Measurements from ENCODE around the gene ZC3H7A.
"Not testable (repeated sequence)": the region's sequence is repeated elsewhere in the genome, so short reads cannot be mapped to it uniquely, and the experiment has no call there.

Gene ZC3H7A, protein sequence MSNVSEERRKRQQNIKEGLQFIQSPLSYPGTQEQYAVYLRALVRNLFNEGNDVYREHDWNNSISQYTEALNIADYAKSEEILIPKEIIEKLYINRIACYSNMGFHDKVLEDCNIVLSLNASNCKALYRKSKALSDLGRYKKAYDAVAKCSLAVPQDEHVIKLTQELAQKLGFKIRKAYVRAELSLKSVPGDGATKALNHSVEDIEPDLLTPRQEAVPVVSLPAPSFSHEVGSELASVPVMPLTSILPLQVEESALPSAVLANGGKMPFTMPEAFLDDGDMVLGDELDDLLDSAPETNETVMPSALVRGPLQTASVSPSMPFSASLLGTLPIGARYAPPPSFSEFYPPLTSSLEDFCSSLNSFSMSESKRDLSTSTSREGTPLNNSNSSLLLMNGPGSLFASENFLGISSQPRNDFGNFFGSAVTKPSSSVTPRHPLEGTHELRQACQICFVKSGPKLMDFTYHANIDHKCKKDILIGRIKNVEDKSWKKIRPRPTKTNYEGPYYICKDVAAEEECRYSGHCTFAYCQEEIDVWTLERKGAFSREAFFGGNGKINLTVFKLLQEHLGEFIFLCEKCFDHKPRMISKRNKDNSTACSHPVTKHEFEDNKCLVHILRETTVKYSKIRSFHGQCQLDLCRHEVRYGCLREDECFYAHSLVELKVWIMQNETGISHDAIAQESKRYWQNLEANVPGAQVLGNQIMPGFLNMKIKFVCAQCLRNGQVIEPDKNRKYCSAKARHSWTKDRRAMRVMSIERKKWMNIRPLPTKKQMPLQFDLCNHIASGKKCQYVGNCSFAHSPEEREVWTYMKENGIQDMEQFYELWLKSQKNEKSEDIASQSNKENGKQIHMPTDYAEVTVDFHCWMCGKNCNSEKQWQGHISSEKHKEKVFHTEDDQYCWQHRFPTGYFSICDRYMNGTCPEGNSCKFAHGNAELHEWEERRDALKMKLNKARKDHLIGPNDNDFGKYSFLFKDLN

DNA sequence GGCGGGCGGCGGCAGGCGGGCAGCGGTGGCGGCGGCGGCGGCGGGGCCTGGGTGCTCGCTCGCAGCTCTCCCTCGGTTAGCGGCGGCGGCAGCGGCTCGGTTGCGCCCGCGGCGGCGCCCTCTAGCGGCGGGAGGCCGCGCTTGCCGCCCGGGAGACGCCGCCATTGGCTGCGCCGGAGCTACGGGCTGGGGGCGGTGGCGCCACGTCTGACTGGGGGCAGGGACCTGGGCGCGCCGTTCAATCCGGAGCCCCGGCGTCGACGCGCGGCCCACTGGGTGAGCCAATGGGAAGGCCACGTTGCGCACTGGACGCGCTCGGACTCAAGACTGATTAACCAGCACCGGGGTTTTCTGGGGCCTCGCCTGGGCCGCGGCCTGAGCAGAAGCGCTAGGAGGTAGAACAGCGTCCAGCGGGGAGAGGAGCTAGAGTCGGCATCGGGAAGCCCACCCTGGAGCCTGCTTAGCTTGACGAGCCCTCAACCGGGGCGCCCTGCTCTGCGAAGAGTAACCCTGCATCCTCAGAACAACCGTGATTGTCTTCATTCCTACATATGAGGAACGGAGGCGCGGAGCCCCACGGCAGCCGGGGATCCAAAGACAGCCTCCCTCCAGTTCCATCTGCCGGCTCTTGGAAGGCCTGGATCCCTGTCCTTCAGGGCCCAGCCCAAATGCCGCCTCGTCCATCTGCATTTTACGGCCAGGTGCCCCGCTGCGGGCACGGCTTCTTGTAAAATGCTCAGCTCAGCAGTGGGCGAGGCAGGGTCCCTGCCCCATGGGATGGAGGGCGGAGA lies at the start of gene ZC3H7A:
TSS of gene ZC3H7A (minus strand) at position 93 of the 791 bp plus-strand sequence. CDS start 14,904 bp downstream, outside the sequence.
- DNase-seq = peak; percentile 98

DNA sequence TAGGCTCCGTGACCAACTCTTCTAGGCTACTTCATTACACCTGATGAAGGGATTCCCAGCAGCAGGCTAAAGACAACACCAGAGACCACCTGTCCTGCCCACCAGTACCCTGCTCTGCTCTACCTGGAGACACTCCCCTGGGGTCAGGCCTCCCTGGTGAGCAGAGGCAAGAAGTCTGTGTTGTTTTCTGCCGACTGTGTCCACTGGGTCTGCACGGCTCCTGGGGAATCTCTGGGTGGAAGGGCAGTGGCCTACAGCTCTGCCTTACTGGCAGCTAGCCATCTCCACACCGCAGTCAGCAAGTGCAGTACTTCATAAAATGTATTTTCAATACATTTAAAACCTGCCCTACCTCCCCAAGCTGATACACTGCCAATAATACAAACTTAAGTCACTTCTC lies 47.4 kb upstream of the ZC3H7A start:
- no peak for DNase-seq

DNA sequence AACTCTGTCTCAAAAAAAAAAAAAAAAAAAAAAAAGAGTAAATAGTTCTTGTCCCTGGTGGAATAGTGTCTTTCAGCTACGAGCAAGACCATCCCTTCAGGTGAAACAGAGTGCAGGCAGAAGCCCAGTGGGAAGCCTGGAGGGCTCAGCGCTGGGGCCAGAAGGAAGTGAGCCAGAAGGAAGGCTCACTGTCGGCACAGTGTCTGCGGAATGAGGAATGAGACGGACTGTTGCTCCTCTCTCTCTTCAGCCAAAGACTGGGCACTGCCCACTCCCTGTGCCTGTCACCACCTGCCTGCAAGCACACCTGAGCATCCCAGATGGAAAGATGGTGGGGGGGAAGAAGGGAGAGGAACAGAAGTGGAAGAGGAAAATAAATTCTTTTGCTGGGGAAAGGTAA lies 46.8 kb upstream of the ZC3H7A start:
- no peak for DNase-seq

DNA sequence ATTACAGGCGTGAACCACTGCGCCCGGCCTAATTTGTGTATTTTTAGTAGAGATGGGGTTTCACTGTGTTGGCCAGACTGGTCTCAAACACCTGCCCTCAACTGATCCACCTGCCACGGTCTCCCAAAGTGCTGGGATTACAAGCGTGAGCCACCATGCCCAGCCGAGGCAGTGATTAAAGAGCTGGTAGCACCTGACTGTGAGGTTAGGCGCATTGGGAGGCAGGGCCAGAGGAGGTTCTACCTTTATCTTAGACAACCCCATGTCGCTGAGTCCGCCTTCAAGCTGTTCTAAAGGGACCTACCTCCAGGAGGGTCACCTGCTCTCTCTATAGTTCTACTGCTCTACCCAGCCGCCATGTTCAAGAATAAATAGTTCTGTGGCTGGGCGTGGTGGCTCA lies 46.1 kb upstream of the ZC3H7A start:
- no peak for DNase-seq

GRCh38 chr16:11841026-11841425 lies 44.0 kb upstream of the ZC3H7A start:
- no peak for DNase-seq

DNA sequence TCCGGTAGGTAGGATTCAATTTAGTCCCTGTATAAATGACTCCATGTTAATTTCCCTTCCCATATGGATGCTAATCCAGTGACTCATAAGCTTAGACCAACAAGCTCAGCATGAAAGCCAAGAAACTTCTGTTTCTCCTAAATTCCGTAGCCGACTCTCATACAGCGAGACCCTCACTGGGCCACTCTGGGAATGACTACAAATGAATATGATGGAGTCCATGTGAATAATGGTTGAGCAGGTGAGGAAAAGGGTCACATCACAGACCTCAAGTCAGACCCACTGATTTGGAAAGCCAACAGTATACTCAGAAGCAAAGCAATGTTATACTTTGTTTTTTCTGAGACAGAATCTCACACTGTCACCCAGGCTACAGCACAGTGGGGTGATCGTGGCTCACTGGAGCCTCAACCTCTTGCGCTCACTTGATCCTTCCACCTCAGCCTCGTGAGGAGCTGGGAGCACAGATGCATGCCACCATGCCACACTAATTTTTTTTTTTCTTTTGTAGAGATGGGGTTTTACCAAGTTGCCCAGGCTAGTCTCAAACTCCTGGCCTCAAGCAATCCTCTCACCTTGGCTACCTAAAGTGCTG lies 39.7 kb upstream of the ZC3H7A start:
- DNase-seq = no peak

DNA sequence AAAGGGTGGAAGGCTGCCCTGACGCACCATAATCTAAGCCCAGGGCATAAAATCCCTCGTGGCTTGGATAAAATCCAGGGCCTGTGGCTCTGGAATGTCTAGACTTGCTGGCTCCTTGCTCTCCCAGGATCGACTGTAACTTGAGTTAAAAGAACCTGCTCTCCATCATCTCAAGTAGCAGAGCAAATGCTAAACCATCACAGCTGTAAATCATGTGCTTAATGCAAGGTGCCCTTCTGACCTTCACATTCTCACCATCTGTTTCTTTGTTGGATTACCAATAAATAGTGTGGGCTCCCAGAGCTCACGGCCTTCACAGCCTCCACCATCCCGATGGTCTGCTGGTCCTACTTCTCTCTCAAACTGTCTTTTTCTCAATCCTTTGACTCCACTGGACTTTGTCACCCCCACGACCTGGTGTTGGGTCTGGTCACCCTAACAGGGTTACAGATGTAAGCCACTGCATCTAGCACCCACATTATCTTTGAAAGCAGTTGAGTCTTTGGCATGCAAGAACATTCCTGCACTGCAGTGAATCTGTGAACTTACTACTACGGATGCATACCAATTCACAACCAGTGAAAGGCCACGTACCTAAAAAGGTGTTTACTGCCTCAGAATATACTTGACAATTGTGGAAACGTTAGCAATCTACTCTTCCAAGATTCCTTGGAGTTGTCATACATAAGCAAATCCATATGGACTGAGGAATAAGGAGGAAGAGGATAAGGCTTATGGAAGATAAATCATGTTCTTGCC lies 39.0 kb upstream of the ZC3H7A start:
- DNase-seq = no peak

DNA sequence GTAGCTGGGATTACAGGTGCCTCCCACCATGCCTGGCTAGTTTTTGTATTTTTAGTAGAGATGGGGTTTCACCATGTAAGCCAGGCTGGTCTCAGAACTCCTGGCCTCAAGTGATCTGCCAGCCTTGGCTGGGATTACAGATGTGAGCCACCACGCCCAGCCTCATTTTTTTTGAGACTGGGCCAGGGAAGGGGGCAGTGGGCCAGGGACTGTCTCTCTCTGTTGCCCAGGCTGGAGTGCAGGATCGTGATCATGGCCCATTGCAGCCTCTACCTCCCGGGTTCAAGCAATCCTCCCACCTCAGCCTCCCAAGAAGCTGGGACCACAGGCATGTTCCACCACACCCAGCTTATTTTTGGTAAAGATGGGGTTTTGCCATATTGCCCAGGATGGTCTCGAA lies 38.3 kb upstream of the ZC3H7A start:
- DNase-seq = no peak

DNA sequence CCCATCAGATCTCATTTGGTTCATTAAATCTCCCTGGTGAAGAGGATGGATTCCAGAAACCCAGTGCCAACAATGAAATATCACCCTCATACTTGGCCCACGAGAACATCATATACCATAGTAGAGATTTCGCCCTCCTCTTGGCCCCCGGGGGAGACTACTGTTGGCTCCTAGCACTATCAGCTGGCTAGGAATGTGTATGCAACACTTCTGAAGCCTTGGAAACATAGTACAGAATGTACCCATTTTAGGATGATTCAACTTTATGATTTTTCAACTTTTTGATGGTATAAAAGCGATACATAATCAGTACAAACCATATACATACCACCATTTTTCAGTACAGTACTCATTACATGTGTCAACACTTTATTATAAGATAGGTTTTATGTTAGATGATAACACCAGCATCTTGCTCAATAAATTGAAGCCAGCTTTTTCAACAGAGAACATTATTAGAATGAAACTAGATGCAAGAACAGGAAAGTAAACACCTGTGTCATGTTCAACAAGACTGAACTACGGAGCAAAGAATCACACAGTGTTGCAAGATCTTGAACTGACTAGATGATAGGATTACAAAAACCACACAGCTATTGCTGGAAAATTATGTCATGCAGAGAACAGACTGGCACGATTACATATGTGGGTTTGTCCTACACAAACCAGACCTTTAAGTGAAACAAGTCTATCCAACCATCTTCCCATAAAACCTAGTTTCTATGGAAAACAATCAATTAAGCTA lies 37.1 kb upstream of the ZC3H7A start:
- DNase-seq = no peak

DNA sequence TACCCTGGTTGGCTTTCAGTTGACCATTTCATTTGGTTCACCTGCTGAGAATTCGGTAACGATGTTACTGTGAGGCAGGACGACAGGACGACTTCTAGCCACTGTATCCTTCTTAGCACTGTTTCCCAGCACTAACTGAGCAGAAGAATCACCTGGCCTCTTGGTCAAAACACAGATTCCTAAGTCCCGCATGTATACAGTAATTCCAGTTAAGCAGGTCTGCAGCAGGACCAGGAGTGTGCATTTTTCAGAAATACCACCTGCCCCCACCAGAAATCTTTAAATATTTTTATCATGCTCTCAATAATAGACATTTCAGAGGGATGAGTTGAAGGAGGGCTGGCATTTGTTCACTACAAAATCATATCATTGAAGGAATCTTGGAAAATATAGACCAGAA lies 31.6 kb upstream of the ZC3H7A start:
- no peak for DNase-seq

- not testable (repeated sequence) for DNase-seq
These were observed 28.6 kb upstream of the ZC3H7A start for GRCh38 chr16:11825520-11826165.

DNA sequence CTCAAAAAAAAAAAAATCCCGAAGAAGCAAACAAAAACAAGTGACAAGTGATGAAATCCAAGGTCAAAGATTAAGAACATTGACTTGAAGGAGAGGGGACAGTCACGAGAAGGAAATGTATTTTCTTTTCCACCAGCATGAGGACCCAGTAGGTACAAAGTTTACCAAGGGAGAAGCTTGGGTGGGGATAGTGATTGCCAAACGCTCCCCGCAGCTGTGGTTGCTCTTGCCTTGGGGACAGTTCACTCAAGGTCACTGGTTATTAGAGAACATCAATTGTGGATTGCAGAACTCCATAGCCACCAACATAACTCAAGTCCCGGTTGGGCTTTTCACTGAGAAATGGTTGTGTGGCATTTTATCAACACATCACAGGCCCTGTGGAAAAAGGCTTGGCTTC lies 27.3 kb upstream of the ZC3H7A start:
- DNase-seq = peak; percentile 26

GRCh38 chr16:11823645-11824044 lies 26.6 kb upstream of the ZC3H7A start:
- not testable (repeated sequence) for DNase-seq

- DNase-seq = no peak
These were observed 22.7 kb upstream of the ZC3H7A start for GRCh38 chr16:11819798-11820197.

- not testable (repeated sequence) for DNase-seq
These were observed 21.9 kb upstream of the ZC3H7A start for GRCh38 chr16:11818970-11819369.

DNA sequence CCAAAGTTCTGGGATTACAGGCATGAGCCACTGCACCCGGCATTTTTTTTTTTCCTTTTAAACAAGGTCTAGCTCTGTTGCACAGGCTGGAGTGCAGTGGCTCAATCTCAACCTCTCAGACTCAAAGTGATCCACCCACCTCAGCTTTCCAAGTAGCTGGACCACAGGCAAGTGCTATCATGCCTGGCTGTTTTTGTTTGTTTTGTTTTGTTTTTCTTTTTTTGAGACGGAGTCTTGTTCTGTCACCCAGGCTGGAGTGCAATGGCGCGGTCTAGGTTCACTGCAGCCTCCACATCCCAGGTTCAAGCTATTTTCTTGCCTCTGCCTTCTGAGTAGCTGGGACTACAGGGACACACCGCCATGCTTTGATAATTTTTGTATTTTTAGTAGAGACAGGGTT lies 19.1 kb upstream of the ZC3H7A start:
- no peak for DNase-seq

DNA sequence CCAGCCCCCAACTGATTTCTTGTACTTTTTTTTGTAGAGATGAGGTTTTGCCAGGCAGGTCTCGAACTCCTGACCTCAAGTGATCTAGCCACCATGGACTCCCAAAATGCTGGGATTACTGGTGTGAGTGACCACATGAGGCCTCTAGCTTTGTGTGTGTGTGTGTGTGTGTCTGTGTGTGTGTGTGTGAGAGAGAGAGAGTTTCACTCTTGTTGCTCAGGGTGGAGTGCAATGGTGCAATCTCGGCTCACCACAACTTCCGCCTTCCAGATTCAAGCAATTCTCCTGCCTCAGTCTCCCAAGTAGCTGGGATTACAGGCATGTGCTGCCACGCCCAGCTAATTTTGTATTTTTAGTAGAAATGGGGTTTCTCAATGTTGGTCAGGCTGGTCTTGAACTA lies 17.7 kb upstream of the ZC3H7A start:
- DNase-seq = peak; percentile 24

DNA sequence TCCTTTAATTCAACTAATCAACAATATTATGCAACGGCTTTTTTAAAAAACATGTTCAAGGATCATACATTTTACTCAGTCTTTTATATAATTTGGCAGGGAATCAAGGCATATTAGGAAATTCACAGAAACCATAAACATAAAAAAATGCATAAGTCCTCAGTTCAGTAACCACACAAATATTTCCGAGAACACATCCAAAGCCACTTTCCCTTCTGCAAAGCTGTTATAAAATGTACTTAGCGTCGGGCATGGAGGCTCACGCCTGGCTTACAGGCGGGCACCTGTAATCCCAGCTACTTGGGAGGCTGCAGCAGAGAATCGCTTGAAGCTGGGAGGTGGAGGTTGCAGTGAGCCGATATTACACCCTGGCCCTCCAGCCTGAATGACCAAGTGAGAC lies 9.7 kb upstream of the ZC3H7A start:
- no peak for DNase-seq

GRCh38 chr16:11805556-11805955 lies 8.5 kb upstream of the ZC3H7A start:
- no peak for DNase-seq

DNA sequence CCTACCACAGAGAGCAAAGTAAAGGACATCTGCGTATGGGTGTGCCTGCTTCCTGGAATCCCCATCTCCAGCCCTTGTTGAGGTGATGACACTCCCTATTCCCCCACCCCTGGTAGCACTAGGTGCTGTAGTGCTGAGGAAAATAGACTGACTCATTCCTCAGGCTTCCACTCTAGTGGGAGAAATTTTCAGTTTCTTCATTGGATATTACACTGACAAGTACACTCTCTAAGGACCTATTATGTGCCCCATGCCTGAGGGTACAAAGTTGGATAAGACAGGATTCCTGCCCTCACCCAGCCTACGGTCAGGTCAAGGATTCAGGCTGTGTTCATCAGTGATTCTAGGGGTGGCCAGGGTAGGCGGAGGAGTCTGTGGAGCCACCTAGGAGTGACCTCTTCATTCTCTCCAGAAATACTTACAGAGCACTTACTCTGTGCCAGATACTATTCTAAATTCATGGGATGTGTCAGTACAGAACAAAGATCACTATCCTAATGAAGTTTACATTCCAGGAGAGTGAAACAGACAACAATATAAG lies 4.5 kb upstream of the ZC3H7A start:
- DNase-seq = no peak
